Measurements from ENCODE around the gene ANKRD52. TPM values are rescaled to one million over a fixed set of nuclear protein-coding genes. Genes with fewer than 3 reads are reported as not detected.

The ANKRD52 gene
- total and polyA plus RNA-seq, 2 experiments from 2014 or later = 20.3 to 25.2 TPM

DNA sequence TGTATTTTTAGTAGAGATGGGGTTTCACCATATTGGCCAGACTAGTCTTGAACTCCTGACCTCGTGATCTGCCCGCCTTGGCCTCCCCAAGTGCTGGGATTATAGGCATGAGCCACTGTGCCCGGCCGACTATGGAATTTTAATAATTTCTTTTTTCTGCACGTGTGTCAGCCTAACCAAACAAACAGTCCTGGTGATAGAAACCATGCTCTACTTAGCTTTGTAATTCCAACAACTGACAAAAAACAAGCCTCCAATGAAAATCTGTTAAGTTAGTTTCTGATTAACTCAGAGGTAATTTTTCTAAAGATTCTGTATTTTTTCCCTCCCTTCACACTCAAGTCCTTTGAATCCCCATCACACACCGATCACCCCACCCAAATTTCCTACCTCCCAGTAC lies 23.8 kb upstream of the ANKRD52 start (continued):
- TF ChIP-seq, protein P1, sequence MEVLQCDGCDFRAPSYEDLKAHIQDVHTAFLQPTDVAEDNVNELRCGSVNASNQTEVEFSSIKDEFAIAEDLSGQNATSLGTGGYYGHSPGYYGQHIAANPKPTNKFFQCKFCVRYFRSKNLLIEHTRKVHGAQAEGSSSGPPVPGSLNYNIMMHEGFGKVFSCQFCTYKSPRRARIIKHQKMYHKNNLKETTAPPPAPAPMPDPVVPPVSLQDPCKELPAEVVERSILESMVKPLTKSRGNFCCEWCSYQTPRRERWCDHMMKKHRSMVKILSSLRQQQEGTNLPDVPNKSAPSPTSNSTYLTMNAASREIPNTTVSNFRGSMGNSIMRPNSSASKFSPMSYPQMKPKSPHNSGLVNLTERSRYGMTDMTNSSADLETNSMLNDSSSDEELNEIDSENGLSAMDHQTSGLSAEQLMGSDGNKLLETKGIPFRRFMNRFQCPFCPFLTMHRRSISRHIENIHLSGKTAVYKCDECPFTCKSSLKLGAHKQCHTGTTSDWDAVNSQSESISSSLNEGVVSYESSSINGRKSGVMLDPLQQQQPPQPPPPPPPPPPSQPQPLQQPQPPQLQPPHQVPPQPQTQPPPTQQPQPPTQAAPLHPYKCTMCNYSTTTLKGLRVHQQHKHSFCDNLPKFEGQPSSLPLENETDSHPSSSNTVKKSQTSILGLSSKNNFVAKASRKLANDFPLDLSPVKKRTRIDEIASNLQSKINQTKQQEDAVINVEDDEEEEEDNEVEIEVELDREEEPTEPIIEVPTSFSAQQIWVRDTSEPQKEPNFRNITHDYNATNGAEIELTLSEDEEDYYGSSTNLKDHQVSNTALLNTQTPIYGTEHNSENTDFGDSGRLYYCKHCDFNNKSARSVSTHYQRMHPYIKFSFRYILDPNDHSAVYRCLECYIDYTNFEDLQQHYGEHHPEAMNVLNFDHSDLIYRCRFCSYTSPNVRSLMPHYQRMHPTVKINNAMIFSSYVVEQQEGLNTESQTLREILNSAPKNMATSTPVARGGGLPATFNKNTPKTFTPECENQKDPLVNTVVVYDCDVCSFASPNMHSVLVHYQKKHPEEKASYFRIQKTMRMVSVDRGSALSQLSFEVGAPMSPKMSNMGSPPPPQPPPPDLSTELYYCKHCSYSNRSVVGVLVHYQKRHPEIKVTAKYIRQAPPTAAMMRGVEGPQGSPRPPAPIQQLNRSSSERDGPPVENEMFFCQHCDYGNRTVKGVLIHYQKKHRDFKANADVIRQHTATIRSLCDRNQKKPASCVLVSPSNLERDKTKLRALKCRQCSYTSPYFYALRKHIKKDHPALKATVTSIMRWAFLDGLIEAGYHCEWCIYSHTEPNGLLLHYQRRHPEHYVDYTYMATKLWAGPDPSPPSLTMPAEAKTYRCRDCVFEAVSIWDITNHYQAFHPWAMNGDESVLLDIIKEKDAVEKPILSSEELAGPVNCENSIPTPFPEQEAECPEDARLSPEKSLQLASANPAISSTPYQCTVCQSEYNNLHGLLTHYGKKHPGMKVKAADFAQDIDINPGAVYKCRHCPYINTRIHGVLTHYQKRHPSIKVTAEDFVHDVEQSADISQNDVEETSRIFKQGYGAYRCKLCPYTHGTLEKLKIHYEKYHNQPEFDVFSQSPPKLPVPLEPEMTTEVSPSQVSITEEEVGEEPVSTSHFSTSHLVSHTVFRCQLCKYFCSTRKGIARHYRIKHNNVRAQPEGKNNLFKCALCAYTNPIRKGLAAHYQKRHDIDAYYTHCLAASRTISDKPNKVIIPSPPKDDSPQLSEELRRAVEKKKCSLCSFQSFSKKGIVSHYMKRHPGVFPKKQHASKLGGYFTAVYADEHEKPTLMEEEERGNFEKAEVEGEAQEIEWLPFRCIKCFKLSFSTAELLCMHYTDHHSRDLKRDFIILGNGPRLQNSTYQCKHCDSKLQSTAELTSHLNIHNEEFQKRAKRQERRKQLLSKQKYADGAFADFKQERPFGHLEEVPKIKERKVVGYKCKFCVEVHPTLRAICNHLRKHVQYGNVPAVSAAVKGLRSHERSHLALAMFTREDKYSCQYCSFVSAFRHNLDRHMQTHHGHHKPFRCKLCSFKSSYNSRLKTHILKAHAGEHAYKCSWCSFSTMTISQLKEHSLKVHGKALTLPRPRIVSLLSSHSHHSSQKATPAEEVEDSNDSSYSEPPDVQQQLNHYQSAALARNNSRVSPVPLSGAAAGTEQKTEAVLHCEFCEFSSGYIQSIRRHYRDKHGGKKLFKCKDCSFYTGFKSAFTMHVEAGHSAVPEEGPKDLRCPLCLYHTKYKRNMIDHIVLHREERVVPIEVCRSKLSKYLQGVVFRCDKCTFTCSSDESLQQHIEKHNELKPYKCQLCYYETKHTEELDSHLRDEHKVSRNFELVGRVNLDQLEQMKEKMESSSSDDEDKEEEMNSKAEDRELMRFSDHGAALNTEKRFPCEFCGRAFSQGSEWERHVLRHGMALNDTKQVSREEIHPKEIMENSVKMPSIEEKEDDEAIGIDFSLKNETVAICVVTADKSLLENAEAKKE (CRISPR knock-in tag; IDR thresholded peaks at IDR 0.05) = no peak
- TF ChIP-seq JUNB (IDR thresholded peaks at IDR 0.05; ENCODE audit: unreplicated experiment) = no peak
- TF ChIP-seq STAT1 (IDR thresholded peaks at IDR 0.05; ENCODE audit: unreplicated experiment) = no peak

DNA sequence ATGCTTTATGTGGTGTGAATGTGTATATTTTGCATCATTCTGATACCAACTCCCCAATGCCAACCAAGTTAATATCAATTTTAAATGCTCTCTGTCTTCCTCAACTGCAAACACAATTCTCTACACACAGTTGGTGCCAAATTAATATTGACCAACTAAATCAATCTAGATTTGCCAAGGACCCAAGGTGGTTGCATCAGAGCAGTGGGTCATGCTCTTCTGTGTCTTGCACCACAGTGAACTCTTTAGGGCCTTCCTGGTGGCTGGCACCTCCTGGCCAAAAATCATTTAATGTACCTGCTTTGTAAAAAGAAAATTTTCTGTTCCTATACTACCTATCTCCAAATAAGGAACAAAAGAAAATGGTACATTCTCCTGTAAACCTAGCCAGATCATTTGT lies 22.7 kb upstream of the ANKRD52 start:
- H3K4me3 ChIP-seq = no peak overlapping the region
- ATAC-seq (no peak), DNase-seq (ENCODE audit: low spot score) (no peak)
- TF ChIP-seq, protein P2, sequence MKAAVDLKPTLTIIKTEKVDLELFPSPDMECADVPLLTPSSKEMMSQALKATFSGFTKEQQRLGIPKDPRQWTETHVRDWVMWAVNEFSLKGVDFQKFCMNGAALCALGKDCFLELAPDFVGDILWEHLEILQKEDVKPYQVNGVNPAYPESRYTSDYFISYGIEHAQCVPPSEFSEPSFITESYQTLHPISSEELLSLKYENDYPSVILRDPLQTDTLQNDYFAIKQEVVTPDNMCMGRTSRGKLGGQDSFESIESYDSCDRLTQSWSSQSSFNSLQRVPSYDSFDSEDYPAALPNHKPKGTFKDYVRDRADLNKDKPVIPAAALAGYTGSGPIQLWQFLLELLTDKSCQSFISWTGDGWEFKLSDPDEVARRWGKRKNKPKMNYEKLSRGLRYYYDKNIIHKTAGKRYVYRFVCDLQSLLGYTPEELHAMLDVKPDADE (IDR thresholded peaks at IDR 0.05) = no peak
- TF ChIP-seq, protein P3, sequence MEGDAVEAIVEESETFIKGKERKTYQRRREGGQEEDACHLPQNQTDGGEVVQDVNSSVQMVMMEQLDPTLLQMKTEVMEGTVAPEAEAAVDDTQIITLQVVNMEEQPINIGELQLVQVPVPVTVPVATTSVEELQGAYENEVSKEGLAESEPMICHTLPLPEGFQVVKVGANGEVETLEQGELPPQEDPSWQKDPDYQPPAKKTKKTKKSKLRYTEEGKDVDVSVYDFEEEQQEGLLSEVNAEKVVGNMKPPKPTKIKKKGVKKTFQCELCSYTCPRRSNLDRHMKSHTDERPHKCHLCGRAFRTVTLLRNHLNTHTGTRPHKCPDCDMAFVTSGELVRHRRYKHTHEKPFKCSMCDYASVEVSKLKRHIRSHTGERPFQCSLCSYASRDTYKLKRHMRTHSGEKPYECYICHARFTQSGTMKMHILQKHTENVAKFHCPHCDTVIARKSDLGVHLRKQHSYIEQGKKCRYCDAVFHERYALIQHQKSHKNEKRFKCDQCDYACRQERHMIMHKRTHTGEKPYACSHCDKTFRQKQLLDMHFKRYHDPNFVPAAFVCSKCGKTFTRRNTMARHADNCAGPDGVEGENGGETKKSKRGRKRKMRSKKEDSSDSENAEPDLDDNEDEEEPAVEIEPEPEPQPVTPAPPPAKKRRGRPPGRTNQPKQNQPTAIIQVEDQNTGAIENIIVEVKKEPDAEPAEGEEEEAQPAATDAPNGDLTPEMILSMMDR (conservative IDR thresholded peaks at IDR 0.05; ENCODE audit: low read depth in 2 of 2) = no peak
- no peak for TF ChIP-seq CREB1 (CRISPR knock-in tag; IDR thresholded peaks at IDR 0.05; ENCODE audit: low read depth)
- no peak for TF ChIP-seq EZH2phosphoT487 (IDR thresholded peaks at IDR 0.05; ENCODE audit: unreplicated experiment)
- H3K4me3 Mint-ChIP-seq = no peak overlapping the region
- H3K27me3 ChIP-seq (ENCODE audit: insufficient read depth) = no peaks in the 10 kb centered on the region
- H3K4me2 ChIP-seq = no peak overlapping the region
- H3K36me3 ChIP-seq (ENCODE audit: insufficient read depth) = peaks cover 55% of the 10 kb centered on the region
- H2AFZ ChIP-seq = no peak overlapping the region
- H3K9me3 Mint-ChIP-seq = no peaks in the 10 kb centered on the region
- H3K27ac ChIP-seq (ENCODE audit: low read depth) = peak overlapping the region; percentile 5; the same call in 1 of the 2 replicates
- H3K79me2 ChIP-seq (replicated peaks; ENCODE audit: insufficient read depth) = no peaks in the 10 kb centered on the region
- no peaks in the 10 kb centered on the region for H3K9me2 ChIP-seq (ENCODE audit: insufficient read depth)
- peaks cover 12% of the 10 kb centered on the region for H3F3A ChIP-seq (replicated peaks; ENCODE audit: low read depth)
- H3K36me3 Mint-ChIP-seq (ENCODE audit: low read depth) = peaks cover 78% of the 10 kb centered on the region
- H3K4me1 Mint-ChIP-seq = peaks cover under 1% of the 10 kb centered on the region
- H3K4me1 ChIP-seq (ENCODE audit: insufficient read depth) = peaks cover 3% of the 10 kb centered on the region; the same call in 1 of the 2 replicates
- H3K27ac Mint-ChIP-seq = no peak overlapping the region
- H3K27me3 Mint-ChIP-seq (ENCODE audit: insufficient read depth, low read depth, poor library complexity) = peaks cover 4% of the 10 kb centered on the region
- H4K20me1 ChIP-seq (replicated peaks; ENCODE audit: insufficient read depth) = peaks cover 8% of the 10 kb centered on the region
